WERI-Rb-1 (cell line): ENCODE data around the gene EIF1.

Experiments
- DNase-seq: peaks from one replicate; pipeline ENCODE4 v3.0.0-alpha.2; 2020
- H3K27ac ChIP-seq: fragments of 250-450 bp; sonication (Bioruptor Pico); 2 replicates; pipeline ENCODE4 v1.5.1; 2020; ENCODE audit warnings: mild to moderate bottlenecking, moderate library complexity
- H3K27me3 ChIP-seq: fragments of 250-450 bp; sonication (Bioruptor Pico); 2 replicates; pipeline ENCODE4 v1.5.1; 2021; ENCODE audit warnings: mild to moderate bottlenecking, low read depth, moderate library complexity; ENCODE audit not compliant: insufficient read depth, severe bottlenecking
- H3K36me3 ChIP-seq: fragments of 250-450 bp; sonication (Bioruptor Pico); 2 replicates; pipeline ENCODE4 v1.5.1; 2020; ENCODE audit warnings: mild to moderate bottlenecking, moderate library complexity
- H3K4me3 ChIP-seq: 2 replicates; pipeline ENCODE4 v1.5.1; 2011; ENCODE audit warnings: low read depth, mild to moderate bottlenecking, control low read depth, low read length
- H3K9me3 ChIP-seq: fragments of 250-450 bp; sonication (Bioruptor Pico); 2 replicates; pipeline ENCODE4 v1.5.1; 2021; ENCODE audit warnings: mild to moderate bottlenecking, moderate library complexity; ENCODE audit not compliant: severe bottlenecking
- CTCF ChIP-seq: IDR thresholded peaks from 2 replicates; pipeline ENCODE4 v1.5.1; 2011; ENCODE audit warnings: low read depth, mild to moderate bottlenecking, control low read depth, inconsistent platforms, low read length

The EIF1 gene

GRCh38 chr17:41658846-41659245 is 29.8 kb upstream of the EIF1 start:
- no peak for TF ChIP-seq CTCF

GRCh38 chr17:41659427-41660212 is 29.1 kb upstream of the EIF1 start:
- TF ChIP-seq CTCF = no peak
- no peaks in the 10 kb centered on the region for H3K9me3 ChIP-seq
- no peaks in the 10 kb centered on the region for H3K27me3 ChIP-seq
- no peak for DNase-seq
- no peak overlapping the region for H3K4me3 ChIP-seq
- H3K36me3 ChIP-seq = no peaks in the 10 kb centered on the region
- H3K27ac ChIP-seq = no peak overlapping the region

More at GRCh38 chr17:41658846-41659245, 29.8 kb upstream of the EIF1 start:
- Histone ChIP-seq H3K27ac (no peak overlapping the region), H3K9me3 (no peaks in the 10 kb centered on the region), H3K4me3 (no peak overlapping the region), H3K27me3 (no peaks in the 10 kb centered on the region), H3K36me3 (no peaks in the 10 kb centered on the region)
- no peak for DNase-seq

GRCh38 chr17:41660221-41660711 is 28.4 kb upstream of the EIF1 start:
- H3K9me3 ChIP-seq = no peaks in the 10 kb centered on the region
- no peak for DNase-seq
- no peaks in the 10 kb centered on the region for H3K27me3 ChIP-seq
- no peak overlapping the region for H3K27ac ChIP-seq
- TF ChIP-seq CTCF = no peak
- no peaks in the 10 kb centered on the region for H3K36me3 ChIP-seq
- H3K4me3 ChIP-seq = no peak overlapping the region

GRCh38 chr17:41663451-41664171 is 25.1 kb upstream of the EIF1 start:
- DNase-seq = no peak

GRCh38 chr17:41664172-41664457 is 24.6 kb upstream of the EIF1 start:
- Histone ChIP-seq H3K27me3 (no peaks in the 10 kb centered on the region), H3K4me3 (no peak overlapping the region), H3K36me3 (no peaks in the 10 kb centered on the region), H3K9me3 (no peaks in the 10 kb centered on the region), H3K27ac (no peak overlapping the region)
- no peak for TF ChIP-seq CTCF
- DNase-seq = no peak

More at GRCh38 chr17:41663451-41664171, 25.1 kb upstream of the EIF1 start:
- no peak for TF ChIP-seq CTCF
- no peaks in the 10 kb centered on the region for H3K27me3 ChIP-seq
- H3K27ac ChIP-seq = no peak overlapping the region
- H3K9me3 ChIP-seq = no peaks in the 10 kb centered on the region
- no peaks in the 10 kb centered on the region for H3K36me3 ChIP-seq
- H3K4me3 ChIP-seq = no peak overlapping the region
